GM18505 (cell line): Measurements from ENCODE around the gene PCCA.
"Not testable (repeated sequence)": the region's sequence is repeated elsewhere in the genome, so short reads cannot be mapped to it uniquely, and the experiment has no call there.

ENCODE experiments used
- ATAC-seq: cut with Tn5 transposase; IDR thresholded peaks from one replicate; pipeline ENCODE4 v1.9.1; 2021; ENCODE audit not compliant: unreplicated experiment
- POLR2A ChIP-seq: IDR thresholded peaks from 4 replicates; pipeline ENCODE4 v1.6.1; 2011; ENCODE audit warnings: borderline replicate concordance; ENCODE audit not compliant: insufficient read depth, insufficient read length; ENCODE audit errors: extremely low read depth

PCCA gene

DNA sequence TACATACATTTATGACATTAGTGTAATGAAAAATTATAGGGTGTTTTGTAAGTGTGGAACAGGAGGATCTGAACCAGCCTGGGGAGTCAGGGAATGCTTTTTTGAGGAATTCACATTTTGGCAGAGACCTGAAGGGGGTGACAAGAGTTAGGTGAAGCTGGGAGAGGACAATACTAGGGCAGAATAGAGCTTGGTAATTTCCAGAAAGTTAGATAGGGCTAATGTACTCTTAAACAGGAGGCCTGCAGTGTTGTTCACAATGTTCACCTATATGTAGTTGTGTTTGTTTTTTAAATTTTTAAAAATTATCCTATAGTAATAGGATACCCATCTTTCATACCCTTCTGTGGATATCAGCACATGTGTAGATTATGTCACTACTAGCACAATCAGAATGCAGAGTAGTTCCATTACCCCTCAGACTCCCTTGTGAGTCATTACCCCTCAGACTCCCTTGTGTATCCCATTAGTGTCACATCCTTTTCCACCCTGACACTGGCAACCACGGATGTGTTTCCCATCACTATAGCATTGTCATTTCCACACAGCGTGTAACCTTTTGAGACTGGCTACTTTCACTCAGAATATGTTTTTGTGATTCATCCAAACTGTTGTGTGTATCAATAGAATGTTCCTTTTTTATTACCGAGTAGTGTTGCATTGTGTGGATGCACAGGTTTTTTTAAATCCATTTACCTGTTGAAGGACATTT is 43.1 kb downstream of the PCCA start:
- no peak for ATAC-seq
- TF ChIP-seq POLR2A, result no peak

DNA sequence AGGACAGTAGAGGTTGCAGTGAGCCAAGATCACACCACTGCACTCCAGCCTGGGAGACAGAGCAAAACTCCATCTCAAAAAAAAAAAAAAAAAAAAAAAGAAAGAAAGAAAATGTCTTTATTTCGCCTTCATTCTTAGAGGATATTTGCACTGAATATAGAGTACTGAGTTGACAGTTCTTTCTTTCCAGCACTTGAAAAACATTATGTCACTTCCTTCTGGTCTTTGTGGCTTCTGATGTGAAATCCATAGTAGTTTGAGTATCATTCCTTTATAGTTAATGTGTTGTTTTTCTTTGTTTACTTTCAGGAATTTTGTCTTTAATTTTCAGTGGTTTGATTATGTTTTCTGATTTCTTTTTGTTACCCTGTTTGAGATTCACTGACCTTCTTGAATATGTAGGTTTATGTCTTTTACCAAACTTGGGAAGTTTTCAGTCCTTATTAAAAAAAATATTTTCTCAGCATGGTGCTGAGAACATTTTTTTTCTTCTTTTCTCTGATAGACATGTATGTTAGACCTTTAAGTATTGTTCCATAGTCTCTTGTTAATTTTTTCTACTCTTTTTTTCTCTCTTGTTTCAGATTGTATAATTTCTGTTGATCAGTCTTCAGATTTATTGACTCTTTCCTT is 50.1 kb downstream of the PCCA start:
- TF ChIP-seq POLR2A, result no peak
- no peak for ATAC-seq

DNA sequence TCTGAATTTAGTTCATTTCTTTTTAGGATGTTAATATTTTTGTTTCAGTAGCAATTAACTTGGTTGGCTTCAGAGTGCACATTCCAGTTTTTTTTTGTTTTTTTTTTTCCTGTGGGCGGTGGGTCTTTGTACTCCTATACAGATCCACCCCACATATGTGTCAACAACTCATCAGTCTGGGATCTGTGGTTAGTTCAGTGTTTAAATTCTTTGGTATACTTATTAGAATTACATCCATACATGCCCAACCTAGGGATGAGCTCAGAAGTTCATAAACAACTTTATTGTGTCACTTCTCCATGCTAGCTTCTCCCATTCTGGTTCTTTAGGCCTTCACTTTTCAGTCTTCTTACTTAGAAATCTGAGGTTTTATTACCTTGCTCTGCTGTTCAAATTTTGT is 50.9 kb downstream of the PCCA start:
- ATAC-seq, result no peak
- no peak for TF ChIP-seq POLR2A

DNA sequence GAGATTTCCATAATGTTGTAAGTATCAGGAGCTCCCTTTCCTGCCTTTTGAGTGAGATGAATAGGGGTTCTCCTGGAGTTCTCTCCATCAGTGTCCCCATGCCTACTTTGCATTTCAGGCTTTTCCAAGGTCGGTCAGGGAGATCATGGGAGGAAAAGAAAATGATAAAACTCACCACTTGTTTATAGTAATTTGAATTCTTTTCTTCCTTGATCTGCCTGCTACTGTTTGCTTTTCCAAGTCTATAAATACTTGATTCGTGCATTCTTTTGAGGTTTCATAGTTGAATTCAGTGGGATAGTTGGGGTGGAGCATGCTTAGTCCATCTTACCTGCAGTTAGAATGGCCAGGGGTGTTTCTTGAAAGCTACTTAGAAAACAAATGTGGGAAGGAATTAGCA is 51.5 kb downstream of the PCCA start:
- ATAC-seq, result no peak
- TF ChIP-seq POLR2A, result no peak

DNA sequence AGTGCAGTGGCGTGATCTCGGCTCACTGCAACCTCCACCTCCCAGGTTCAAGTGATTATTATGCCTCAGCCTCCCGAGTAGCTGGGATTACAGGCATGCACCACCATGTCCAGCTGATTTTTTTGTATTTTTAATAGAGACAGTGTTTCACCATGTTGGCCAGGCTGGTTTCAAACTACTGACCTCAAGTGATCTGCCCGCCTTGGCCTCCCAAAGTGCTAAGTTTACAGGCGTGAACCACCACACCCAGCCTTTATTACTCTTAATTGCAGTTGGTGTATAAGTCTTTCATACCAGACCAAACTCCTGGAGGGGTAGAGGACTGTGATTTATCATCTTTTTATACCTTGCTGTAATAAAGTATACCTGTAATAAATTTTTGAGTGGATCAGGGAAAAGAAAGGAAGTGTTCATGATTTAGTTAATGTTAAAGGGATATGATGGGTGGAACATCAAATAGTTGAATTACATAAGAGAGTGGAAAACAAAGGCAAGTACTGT is 52.6 kb downstream of the PCCA start:
- not testable (repeated sequence) for ATAC-seq

DNA sequence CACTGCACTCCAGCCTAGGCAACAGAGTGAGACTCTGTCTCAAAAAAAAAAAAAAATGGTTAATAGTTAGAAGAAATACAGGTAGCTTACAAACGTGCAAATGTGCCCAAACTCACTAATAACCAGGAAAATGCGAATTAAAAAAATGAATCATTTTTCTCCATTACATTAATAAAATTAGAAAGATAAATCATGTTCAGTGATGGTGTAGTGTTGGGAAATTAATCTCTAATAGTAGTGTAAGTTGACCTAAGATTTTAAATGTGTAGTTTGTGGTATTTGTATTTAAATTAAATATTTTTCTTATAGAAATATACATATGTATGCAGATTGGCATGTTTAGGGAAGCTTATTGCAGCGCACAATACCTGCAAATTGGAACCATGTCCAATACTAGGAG is 57.6 kb downstream of the PCCA start:
- ATAC-seq, result no peak
- TF ChIP-seq POLR2A, result no peak

DNA sequence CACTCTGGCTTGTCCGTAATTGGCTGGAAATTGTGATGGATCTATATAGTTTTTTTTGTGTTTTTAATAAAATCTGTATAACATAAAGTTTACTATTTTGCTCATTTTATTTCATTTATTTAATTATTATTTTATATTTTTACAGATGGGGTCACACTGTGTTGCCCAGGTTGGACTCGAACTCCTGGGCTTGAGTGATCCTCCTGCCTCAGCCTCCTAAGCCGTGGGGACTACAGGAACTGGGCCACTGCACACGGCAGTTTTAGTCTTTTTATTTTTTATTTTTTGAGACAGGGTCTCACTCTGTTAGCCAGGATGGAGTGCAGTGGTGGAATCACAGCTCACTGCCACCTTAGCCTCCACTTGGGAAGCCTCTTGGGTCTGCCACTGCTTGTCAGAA is 58.9 kb downstream of the PCCA start:
- no peak for TF ChIP-seq POLR2A
- no peak for ATAC-seq

DNA sequence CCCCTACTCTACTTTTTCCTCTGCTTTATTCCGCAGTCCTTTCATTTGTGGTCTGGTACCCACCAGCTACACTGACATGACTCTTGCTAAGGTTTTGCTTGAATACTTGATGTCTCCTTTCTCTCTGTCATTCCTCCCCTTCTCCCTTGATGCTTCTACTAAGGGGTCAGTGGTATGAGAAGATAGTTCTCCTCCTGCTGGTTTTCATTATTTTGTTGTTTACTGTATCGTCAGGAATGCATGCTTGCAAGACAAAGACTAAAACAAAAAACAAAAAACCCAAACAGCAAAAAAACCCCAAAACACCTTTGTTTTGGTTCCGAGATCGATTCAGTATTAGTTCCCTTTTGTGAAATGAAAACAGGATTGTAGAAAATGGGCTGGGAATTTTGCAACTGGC is 59.5 kb downstream of the PCCA start:
- TF ChIP-seq POLR2A, result no peak
- no peak for ATAC-seq

DNA sequence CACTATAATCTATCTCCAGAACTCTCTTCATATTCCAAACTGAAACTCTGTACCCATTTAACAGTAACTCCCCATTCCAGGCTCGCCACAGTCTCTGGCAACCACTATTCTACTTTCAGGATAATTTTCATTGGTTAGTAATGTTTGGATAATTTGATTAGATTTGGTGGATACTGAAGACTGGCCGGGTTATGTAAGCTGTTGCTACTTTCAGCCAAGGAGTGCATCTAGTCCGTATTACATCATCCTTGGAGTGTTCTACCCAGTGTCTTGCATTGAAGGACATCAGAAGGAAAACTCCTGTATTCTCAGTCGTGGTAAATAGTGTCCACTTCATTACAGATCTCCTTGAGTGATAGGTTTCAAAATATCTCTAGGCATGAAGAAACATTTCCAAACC is 60.5 kb downstream of the PCCA start:
- no peak for TF ChIP-seq POLR2A

DNA sequence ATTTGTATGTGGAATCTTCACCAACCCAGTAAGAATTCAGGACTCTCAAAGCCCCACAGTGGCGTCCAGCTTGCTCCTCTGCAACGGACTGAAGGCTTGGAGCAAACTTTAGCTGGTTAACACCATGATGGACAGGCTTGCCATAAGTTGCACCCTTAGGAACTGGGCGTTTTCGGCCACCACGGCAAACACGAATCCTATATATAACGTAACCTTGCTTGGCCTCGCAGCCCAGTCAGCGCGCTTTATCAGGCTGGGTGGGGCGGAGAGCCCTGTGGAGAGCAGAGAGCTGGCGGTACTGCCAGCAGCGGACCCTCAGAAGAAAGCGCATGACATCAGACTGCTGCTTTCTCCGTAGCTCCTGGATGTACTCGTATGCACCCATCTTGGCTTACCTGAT is 61.8 kb downstream of the PCCA start:
- ATAC-seq, result not testable (repeated sequence)

More for the DNA sequence above, 60.5 kb downstream of the PCCA start:
- ATAC-seq, result no peak

DNA sequence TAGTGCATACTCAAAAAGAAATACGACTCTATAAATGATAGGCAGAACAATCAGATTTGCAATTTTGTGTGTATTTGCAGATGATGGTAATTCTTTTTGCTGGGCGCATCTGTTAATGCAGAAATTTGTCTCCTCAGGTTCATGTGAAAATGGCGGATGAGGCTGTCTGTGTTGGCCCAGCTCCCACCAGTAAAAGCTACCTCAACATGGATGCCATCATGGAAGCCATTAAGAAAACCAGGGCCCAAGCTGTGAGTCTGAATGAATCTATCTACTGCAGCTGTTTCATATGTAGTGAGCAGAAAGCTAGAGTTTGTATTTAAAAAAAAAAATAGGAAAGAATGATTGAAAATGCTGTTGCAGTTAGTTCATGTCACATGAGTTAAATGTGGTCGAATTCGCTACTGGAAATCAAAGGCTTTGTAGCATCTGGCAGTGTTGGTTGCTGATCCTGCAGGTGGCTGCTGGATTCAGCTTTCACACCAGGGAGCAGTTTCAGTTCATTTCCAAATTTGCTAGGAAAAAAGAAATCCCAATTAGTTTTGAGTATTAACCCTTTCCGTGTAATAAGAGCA is 66.0 kb downstream of the PCCA start:
- ATAC-seq, result no peak
- TF ChIP-seq POLR2A, result no peak

DNA sequence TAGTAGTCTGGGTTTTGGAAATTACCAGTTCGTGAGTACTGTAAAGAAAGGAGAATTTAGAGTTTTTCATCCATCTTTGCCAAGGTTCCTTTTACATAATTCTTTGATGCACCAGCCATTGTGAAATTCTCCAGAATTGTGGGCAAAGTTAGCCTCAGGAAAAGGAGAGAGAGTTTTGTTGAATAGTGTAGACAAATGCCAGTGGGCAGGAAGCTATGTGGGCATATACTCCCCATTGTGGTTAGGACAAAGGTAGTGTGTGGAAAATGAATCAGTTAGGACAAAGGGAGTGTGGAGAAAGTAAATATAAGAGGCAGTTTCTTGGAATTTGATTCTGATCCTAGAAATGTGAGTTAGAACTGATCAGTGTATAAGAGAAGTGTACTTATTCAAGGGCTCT is 67.9 kb downstream of the PCCA start:
- no peak for ATAC-seq
- no peak for TF ChIP-seq POLR2A

DNA sequence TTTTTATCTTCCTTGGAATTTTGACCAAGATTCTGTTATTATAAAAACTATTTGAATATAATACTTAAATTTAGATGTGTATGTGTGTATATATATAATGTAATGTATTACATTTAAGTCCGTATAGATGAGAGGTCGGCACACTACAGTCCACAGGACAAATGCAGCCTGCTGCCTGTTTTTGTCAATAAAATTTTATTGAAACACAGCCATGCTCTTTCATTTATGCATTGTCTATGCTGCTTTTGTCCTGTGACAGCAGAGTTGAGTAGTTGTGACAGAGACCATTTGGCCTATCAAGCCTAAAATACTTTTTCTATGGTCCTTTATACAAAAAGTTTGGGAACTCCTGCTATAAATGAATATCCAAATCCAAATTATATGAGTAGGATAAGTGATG is 69.7 kb downstream of the PCCA start:
- TF ChIP-seq POLR2A, result no peak
- ATAC-seq, result no peak

DNA sequence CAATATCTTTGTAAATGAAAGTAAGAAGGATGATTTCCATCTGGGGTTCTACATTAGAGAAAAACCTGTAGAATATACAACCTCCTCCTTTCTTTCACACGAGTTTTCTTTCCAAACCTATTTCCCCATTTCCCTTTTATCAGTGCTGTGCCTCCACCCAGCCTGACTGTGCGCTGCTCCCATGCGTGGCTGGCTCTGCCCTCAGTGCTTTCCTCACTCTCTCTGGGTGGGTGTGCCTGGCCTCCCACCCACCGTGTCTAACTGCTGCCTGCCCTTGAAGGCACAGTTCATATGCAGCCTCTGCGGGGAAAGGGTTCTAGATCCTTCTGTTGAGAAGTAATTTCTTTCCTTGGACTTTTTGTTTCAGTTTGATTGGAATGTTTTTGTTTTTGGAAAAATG is 70.7 kb downstream of the PCCA start:
- no peak for TF ChIP-seq POLR2A
- ATAC-seq, result no peak
